GM18498 (cell line): ENCODE data around the gene JADE1.

Source experiments
- ATAC-seq: cut with Tn5 transposase; IDR thresholded peaks from one replicate; pipeline ENCODE4 v1.9.1; 2021; ENCODE audit warnings: mild to moderate bottlenecking, moderate library complexity; ENCODE audit not compliant: unreplicated experiment

JADE1 gene

DNA sequence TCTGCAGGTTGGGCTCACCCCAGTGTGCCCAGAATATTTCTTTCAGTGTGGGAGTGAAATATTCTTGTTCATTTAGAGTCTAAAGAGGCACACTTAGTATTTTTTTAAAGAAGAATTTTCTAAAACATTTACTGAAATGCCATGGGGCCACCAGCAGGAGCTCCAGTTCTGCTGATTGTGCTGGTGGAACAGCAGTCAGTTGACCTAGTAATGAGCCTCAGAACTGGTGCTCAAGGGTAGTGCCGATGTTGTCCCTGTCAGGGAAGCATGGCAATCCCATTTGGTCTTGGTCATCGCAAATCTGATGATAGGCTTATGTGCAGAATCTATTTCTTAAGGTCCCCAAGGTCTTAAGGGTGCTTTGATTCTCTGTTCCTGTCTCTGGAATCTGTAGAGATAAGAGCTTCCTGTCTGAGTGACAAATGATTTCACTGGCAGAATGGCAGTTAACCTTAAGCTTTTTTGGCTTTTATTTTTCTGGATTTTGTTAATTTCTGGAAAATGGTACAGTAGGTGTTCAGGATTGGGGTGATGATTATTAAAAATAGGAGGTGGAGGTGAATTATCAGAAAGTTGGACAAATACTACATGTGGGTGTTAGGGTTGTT, 31.3 kb downstream of the JADE1 start:
- no peak for ATAC-seq

DNA sequence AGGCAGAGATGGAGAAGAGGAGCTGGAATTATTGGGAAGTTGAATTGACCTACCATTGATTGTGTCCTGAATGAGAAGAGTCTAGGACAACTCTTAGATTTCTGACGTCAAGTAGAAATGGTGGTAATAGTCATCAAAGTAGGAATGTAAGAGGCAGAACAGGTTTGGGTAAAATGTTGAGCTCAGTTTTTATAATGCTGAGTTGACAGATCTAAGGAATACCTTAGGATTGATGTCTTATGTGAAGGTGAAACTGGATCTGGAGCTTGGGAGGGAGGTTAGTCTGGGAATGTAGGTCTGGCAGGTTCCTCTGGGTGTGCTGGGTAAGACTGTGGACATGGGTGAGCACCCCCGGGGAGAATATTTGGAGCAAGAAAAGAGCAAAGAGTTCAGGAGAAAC, 31.9 kb downstream of the JADE1 start:
- ATAC-seq: no peak

DNA sequence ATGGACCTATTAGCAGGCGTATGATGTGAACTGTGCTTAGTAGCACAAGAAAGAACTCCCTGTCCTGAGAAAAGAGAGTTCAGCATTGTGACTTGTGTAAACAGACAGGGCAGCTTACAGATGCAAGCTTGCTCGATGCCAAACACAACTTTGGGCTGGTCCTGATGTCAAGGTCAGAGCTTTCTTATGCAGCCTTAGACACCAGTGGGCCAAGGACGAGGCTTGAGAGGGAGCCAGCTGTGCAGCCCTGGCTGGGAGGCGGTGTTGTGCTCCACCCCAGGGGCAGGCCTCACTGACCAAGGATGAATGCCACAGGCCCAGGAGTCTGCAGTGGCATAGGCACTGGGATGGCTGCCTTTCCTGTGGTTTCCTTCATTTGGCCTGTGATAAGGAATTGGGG, 35.4 kb downstream of the JADE1 start:
- no peak for ATAC-seq

DNA sequence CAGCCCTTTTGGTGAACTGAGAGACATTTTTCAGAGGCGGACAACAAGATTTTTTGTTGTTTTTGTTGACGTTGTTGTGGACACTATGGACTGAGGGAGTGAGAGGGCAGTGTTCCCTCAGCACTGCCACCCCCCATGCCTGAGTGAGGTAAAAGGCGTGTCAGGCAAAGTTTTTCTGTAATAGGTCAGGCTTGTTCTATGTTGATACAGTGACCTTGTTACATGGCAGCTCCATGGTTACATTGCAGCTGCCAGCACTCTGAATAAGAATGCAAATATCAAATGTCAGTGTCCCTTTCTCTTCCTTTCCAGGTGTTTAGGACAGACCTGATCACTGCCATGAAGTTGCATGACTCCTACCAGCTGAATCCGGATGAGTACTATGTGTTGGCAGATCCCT, 36.6 kb downstream of the JADE1 start:
- no peak for ATAC-seq

DNA sequence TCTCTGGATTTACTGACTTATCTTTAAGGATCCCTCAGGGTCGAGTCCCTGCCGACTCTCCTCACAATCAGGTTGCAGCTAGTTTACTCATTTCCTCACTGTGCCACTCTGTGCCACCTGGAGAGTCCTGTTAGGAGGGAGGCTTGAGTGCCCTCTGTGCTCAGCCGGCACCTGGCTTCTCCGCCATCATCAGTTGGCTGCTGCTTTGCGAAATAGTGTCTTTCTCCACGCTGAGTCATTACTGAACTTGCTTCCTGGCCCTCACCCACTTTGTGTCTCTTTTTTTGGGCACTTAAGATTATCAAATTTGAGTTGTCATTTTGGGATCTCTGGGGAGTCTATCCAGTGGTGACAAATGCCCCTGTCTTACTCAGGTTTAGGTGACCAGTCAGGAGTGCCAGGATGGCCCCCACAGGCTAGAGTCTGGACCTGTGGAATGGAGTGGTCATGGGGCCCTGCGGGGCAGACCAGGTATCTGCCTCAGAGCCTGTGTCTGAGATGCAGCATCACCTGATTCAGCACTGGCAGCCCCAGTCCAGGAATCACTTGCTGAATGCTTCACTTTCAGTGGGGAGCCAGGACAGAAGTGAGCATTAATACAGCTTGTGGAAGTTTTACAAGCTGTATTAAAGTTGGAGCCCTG, 37.7 kb downstream of the JADE1 start:
- no peak for ATAC-seq

DNA sequence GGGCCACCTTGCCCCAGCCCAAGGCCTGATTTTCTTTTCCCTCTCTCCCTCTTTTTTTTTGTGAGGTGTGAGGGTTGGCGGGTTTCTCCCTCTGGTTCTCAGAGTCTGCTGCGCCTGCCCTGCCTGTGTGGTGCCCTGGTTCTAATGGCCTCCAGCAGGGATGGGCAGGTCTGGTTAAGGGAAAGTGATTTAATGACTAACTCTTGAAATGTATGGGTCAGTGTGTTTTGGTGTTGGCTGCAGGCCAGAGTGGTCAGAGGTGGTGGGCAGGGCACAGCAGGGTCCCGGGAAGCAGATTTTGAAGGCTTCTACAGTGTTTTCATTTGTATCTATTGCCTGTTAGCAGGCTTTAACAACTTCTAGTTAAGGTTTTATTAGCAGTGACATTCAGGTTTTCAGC, 39.0 kb downstream of the JADE1 start:
- no peak for ATAC-seq

DNA sequence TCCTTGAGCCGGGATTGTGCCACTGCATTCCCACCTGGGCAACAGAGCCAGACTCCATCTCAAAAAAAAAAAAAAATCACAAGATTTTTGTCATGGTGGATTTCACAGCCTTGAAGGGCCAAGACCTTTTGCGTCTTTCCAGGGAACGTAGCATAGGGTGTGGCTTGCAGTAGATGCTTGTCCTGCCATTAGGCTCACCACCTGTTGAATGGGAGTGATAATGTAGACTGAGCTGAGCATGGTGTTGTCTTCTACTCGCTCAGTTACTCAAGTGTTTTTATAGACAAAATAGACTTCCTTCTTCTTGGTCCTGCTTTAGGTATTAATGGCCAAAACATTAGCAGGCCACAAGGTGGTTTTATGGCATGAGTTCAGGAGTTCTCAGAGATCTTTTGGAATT, 40.8 kb downstream of the JADE1 start:
- ATAC-seq: no peak

DNA sequence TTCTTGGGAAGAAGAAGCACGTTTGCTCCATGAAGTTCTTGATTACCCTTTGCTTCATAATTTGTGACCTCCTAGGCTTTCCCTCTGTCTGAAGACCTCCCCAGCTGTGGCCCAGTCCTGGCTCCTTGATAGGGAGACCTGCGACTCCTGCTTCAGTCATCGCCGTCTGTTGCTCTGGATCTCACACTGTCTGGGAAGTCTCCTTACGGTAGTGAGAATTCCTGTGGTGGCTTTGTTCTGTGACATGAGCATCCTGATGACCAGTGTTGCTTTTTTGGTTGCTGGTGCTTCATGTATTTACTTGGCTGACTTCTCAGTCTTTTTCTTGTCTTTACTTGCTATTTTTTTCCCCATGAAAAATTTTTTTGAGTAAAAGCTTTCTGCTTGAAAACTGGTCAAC, 44.2 kb downstream of the JADE1 start:
- no peak for ATAC-seq

DNA sequence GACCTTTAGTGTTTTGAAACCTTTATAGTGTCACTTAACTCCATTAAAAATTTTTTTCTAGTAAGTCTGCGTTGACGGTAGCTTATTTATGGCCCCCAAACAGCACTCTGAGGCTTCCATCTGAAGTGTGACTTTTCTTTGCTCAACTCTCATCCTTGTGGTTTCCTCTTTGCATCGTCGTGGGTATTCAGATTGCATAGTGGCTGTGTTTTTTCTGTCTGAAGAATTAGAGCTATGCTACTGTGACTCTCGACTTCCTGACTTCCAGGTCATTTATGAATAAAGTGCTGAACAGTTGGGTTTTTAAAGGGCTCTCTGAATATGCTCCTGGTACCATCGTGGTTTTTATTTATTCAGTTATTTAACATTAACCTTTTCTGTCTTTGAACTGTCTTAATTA, 44.9 kb downstream of the JADE1 start:
- ATAC-seq: peak; percentile 91

DNA sequence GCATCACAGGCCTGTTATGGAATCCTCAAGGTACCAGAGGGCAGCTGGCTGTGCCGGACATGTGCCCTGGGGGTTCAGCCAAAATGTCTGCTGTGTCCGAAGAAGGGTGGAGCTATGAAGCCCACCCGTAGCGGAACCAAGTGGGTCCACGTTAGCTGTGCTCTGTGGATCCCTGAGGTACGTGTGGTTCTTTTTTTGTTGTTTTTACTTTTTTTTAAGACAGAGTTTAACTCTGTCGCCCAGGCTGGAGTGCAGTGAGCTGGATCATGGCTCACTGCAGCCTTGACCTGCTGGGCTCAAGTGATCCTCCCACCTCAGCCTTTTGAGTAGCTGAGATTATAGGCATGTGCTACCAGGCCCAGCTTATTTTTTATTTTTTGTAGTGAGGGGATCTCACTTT, 46.1 kb downstream of the JADE1 start:
- ATAC-seq: no peak

DNA sequence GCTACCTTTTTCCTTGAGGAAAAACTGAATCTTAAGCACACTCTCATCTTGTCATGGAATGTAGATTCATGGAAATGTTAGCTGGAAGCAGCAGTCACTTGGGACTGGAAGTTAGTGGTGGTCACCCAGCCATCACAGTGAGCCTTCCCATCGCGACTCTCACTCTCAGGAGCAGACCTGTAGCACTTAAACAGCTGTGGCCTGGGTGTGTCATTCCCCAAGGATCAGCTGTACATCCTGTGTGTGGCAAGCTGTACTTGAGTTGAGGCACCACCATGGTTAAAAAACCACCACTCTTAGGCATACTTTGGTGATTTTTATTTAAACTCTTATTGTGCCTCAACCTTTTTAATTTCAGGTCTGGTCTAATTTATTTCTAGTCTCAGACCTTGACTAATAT, 46.7 kb downstream of the JADE1 start:
- ATAC-seq: no peak

DNA sequence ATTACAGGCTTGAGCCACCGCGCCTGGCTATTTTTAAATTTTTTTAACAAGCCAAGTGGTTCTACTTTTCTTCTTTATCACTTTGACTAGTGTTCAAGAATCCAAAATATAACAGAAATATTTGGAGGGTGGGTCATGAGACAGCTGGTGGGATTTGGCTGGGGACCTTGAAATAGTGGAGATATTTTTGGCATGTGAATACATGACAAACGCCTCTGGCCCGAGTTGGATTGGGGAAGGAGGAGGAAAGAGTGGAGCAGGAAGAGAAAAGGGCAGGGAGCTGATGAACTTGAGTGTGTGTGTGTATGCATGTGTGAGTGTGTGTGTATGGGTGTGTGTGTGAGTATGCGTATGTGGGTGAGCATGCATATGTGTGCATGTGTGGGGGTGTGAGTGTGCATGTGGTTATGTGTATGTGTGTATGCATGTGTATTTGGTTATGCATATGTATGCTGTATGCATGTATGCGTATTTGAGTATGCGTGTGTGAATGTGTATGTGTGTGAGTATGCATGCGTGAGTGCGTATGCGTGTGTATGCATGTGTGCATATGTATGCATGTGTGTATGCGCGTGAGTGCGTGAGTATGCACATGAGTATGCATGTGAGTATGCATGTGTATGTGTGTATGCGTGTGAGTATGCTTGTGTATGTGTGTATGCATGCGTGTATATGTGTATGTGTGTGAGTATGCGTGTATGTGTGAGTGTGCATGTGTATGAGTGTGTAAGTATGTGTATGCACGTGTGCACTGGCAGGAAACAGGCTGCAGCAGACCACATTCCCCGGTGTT, 49.6 kb downstream of the JADE1 start:
- ATAC-seq: no peak

DNA sequence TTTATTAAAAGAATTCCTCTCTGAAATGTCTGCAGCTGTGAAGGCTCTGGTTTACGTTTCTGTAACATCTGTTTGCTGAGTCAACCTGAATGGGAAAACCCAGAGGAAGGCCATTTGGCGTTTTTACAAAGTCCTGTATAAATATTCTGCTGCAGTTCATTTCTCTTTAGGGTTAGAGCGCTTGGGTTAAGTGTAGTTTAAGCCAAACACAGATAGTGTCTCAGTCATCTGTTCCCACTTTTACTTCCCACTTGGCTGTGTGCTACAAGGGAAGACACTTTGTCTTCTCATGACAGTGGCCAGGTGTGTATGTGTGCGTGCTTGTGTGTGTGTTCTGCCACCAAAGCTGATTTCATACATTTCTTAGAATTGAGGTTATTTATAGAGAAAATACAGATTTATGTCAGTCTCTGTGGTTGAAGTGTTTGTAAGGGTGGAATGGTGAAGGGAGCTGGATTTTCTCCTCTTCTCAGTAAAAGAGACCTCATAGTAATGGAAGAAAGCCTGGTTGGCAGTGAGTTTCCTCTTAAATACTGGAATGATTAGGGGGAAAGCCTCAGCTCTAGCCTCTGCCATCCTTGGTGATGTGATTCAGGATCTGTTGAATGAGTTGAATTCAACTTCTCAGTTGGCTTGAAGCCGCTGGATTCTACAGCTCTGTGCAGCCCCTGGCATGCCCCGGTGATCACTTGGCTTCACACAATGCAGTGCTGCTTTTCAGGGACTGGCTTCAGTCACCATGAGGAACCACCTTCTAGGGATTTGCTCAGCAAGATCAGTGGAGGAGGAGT, 50.6 kb downstream of the JADE1 start:
- no peak for ATAC-seq

DNA sequence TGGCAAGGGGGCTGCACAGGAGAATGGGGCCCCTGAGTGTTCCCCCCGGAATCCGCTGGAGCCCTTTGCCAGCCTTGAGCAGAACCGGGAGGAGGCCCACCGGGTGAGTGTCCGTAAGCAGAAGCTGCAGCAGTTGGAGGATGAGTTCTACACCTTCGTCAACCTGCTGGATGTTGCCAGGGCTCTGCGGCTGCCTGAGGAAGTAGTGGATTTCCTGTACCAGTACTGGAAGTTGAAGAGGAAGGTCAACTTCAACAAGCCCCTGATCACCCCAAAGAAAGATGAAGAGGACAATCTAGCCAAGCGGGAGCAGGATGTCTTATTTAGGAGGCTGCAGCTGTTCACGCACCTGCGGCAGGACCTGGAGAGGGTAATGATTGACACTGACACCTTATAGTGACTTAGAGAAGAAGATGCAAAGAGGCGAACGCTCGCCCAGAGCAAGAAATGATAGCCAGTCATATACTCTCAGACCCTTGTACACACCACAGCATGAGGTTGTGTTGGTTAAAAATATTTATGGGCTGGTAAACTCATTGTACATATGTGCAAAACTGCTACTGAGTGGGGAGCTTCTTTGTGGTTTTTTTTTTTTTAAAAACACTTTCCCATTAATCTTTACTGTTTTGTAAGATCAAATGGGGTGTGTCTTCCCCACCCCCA, 52.5 kb downstream of the JADE1 start:
- ATAC-seq: peak; percentile 20

DNA sequence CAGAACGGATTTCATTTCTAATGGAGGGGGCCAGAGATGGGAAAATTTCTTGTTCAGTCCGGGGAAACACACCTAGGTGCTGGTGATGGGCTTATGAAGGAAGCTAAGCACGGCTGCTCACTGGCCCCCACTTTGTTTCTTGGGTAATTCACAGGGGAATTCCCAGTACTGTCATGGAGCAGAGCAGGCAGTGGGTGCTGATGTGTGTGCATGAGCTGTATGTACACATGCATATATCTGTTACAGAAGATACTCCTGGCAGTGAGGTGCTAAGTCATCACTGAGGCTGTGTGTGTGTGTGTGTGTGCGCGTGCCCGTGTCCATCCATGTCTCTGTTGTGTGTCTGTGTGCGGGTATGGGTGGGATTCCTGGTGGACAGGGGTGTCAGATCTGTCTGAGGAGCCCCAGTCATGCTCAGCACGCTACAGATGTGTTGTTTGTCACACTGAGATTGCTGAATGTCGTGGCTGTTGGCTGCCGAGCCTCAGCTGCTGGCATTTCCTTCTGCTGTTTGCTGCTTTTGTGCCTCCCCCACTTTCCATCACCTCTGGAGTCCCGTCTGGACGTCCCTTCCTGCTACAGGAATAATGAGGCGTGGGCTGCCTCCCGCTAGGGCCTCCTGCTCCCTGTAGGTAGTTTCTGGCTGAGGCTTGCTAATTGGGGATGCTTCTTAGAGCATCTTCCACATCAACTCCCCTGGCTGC, 53.3 kb downstream of the JADE1 start:
- peak; percentile 65 for ATAC-seq

DNA sequence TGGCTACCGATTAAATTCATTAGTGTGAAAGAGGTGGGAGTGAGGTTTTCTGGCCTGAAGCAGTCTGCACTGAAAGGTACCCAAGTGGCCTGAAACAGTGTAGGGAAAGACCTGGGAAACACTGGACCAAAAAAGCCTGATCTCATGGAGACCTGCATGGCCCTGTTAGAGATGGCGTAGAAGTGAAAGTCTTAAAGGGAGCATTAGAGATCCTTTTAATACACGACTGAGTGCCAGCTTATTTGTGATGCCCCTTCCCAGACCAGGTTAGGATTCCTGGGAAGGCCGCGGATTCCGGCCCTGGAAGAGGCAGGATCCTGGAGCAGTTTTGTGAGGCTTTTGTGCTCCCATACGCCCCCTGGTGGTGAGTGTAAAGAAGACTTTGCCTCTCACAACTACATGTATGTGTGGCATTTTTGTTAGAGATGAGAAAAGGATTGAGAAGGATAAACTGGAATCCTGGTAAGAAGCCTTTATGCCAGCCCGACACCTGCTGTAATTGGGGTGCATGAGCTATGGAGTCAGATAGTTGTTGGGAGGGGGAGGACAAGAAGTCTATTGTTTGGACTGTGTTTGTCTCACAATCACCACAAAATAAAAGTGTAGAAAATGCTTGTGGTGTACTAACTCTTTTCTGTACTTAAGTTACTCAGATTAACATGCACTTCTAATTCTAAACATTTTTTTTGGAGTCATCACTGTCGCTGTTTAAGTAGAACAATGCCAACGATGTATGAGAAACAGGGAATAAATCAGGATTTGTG, 54.0 kb downstream of the JADE1 start:
- ATAC-seq: peak; percentile 32

DNA sequence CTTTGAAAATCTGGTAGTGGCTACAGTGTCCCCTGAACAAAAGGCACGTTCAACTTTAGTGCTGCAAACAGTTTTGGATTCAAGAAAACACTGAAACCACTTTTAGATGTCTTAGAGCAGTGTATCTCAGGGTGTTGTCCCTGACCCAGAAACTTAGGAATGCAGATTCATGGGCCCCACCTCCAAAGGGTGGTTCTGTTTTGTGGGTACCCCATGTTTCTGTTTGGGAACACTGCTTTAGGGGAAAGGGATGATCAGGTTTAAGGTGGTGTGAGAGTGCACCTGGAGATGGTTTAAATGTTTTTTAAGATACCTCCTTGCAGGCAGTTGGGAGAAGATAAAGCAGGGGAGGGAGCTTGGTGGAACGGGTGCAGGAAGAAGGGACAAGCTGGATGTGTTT, 55.6 kb downstream of the JADE1 start:
- no peak for ATAC-seq

DNA sequence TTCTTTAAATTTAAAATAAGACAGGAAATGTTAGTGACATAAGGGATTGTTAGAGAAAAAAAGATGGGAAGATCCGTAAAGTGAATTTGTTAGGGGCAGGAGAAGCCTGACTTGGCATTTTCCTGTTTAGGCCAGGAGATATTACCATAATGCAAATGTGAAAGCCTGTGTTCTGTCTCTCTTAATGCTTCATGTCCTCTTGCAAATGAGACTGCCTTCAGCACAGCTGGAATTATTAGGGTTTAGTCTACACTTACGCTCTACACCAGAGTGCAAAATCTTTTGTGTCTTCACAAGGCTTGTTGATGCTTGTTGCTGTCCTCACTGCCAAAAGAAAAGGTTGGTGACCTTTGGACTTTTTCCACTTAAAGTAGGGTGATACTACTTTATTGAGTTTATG, 56.8 kb downstream of the JADE1 start:
- no peak for ATAC-seq

DNA sequence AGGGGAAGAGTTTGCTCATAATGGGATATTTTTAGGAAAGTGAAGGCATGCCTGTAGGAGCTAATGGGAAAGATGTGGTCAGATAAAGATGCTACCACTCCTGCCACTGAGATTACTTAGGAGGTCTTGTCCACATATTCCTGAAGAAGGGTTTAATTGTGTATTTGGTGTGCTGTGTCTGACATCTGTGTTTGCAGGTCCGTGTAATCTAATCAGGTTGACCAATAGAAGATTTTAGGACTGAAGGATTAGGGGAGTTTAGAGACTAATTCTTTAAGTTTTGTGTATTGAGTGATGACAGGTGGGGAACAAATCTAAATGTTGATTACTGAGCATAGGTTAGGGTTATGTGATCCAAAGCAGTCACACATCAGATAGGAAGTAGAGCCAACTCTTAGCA, 57.2 kb downstream of the JADE1 start:
- no peak for ATAC-seq

DNA sequence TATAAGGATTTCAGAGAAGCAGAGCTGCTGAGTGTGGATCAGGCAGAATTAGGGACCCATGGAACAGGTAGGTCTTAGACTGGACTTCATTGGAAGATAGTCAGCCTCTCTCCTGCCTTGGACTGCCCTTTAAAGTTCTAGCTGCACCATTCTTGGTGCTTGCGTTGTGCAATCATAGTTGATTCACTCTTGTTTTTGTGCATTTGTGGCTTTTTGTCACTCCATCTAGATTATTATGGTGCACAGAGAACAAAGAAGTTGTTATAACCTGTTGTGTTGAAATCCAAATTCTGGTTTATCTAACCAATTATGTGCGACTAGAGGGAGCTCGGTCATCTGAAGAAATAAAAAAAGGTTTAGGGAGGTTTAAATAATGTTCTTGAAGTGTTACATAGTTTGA, 59.3 kb downstream of the JADE1 start:
- no peak for ATAC-seq
